ENCODE data around the gene CACNA1S.

- TF ChIP-seq, protein P1, sequence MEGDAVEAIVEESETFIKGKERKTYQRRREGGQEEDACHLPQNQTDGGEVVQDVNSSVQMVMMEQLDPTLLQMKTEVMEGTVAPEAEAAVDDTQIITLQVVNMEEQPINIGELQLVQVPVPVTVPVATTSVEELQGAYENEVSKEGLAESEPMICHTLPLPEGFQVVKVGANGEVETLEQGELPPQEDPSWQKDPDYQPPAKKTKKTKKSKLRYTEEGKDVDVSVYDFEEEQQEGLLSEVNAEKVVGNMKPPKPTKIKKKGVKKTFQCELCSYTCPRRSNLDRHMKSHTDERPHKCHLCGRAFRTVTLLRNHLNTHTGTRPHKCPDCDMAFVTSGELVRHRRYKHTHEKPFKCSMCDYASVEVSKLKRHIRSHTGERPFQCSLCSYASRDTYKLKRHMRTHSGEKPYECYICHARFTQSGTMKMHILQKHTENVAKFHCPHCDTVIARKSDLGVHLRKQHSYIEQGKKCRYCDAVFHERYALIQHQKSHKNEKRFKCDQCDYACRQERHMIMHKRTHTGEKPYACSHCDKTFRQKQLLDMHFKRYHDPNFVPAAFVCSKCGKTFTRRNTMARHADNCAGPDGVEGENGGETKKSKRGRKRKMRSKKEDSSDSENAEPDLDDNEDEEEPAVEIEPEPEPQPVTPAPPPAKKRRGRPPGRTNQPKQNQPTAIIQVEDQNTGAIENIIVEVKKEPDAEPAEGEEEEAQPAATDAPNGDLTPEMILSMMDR (IDR thresholded peaks at IDR 0.05 in 8 of 11, conservative IDR thresholded peaks at IDR 0.05 in 3 of 11): no peak
- no peak for TF ChIP-seq POLR2A (IDR thresholded peaks at IDR 0.05)
These were observed 40.1 kb downstream of the CACNA1S start for GRCh38 chr1:201072149-201072548.
